Loucy (cell line): Measurements from ENCODE around the gene NUDT9.
"Not testable (repeated sequence)": the region's sequence is repeated elsewhere in the genome, so short reads cannot be mapped to it uniquely, and the experiment has no call there.

Source experiments
- H2AFZ ChIP-seq: fragments of 200-600 bp; sonication (generic); 2 replicates; pipeline ENCODE4 v1.6.0; 2016; ENCODE audit warnings: antibody characterized with exemption, mild to moderate bottlenecking, low read length, moderate library complexity
- H3F3A ChIP-seq: fragments of 200-600 bp; 2 replicates; pipeline ENCODE4 v1.6.0; 2016; ENCODE audit warnings: antibody characterized with exemption, low read depth, mild to moderate bottlenecking
- H3K27me3 ChIP-seq: fragments of 200-600 bp; sonication (generic); 2 replicates; pipeline ENCODE4 v1.6.1; 2014; ENCODE audit warnings: low read length, mild to moderate bottlenecking; ENCODE audit not compliant: insufficient read depth, poor library complexity, severe bottlenecking
- H3K36me3 ChIP-seq: fragments of 200-600 bp; sonication (generic); 2 replicates; pipeline ENCODE4 v1.6.1; 2016; ENCODE audit warnings: low read length; ENCODE audit not compliant: insufficient read depth
- H3K4me1 ChIP-seq: fragments of 200-600 bp; sonication (generic); 2 replicates; pipeline ENCODE4 v1.5.1; 2014; ENCODE audit warnings: low read length, mild to moderate bottlenecking; ENCODE audit not compliant: insufficient read depth, poor library complexity, severe bottlenecking
- H3K4me2 ChIP-seq: fragments of 200-600 bp; sonication (generic); 2 replicates; pipeline ENCODE4 v1.6.0; 2014; ENCODE audit warnings: antibody characterized with exemption, low read length, low read depth, mild to moderate bottlenecking; ENCODE audit not compliant: poor library complexity, severe bottlenecking
- H3K4me3 ChIP-seq: fragments of 200-600 bp; sonication (generic); 2 replicates; pipeline ENCODE4 v1.5.1; 2014; ENCODE audit warnings: low read length, mild to moderate bottlenecking, mixed read lengths; ENCODE audit not compliant: poor library complexity, severe bottlenecking
- H3K79me2 ChIP-seq: fragments of 200-600 bp; sonication (generic); 2 replicates; pipeline ENCODE4 v1.6.1; 2014; ENCODE audit warnings: low read length; ENCODE audit not compliant: insufficient read depth
- H3K9ac ChIP-seq: fragments of 200-600 bp; sonication (generic); 2 replicates; pipeline ENCODE4 v1.6.0; 2014; ENCODE audit warnings: mild to moderate bottlenecking, low read depth, low read length, moderate library complexity; ENCODE audit not compliant: poor library complexity, severe bottlenecking
- H3K9me2 ChIP-seq: fragments of 200-600 bp; sonication (generic); replicated peaks from 2 replicates; pipeline ENCODE4 v1.6.1; 2016; ENCODE audit warnings: low read depth, low read length, mixed read lengths
- H3K9me3 ChIP-seq: fragments of 200-600 bp; sonication (generic); 2 replicates; pipeline ENCODE4 v1.6.1; 2014; ENCODE audit warnings: mild to moderate bottlenecking, antibody characterized with exemption, low read length, low read depth; ENCODE audit not compliant: insufficient read depth
- H4K20me1 ChIP-seq: fragments of 200-600 bp; sonication (generic); 2 replicates; pipeline ENCODE4 v1.6.0; 2014; ENCODE audit warnings: antibody characterized with exemption, low read length, mild to moderate bottlenecking; ENCODE audit not compliant: insufficient read depth, poor library complexity, severe bottlenecking
- CTCF ChIP-seq: fragments of 200-600 bp; sonication (generic); conservative IDR thresholded peaks from 2 replicates; pipeline ENCODE4 v1.5.1; 2014; ENCODE audit warnings: mild to moderate bottlenecking, antibody characterized with exemption, low read length
- EZH2phosphoT487 ChIP-seq: fragments of 200-600 bp; IDR thresholded peaks from 2 replicates; pipeline ENCODE4 v1.6.1; 2018; ENCODE audit warnings: antibody characterized with exemption, mild to moderate bottlenecking, moderate library complexity, borderline replicate concordance

NUDT9 gene

DNA sequence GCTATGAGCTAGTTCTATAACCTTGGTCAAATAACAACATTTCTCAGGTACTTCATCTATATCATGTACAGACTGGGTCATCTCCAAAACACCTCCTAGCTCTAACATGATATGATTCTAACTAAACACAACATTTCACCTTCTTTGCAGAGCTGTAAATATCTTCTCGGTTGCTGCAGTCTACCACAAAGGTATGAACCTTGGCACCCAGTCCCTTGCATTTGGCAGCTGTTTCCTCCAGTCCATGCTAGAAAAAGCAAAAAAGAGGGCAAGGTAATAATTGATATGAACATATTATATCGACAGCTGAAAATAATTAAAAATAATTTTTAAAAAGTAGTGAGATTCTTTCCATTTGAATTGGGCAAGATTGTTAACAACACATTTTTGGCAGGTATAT, 40.3 kb upstream of the NUDT9 start:
- Histone ChIP-seq H4K20me1 (no peaks in the 10 kb centered on the region), H3K4me2 (no peak overlapping the region), H3K36me3 (0 out of 2 replicates have a peak, but pooled peaks cover 10% of the 10 kb centered on the region), H3K9ac (no peak overlapping the region), H3K4me3 (no peak overlapping the region), H3K79me2 (peaks cover 16% of the 10 kb centered on the region), H2AFZ (no peak overlapping the region), H3K9me3 (0 out of 2 replicates have a peak, but pooled peaks cover 4% of the 10 kb centered on the region), H3K9me2 (no peaks in the 10 kb centered on the region), H3K27me3 (no peaks in the 10 kb centered on the region), H3F3A (no peaks in the 10 kb centered on the region), H3K4me1 (peaks cover 5% of the 10 kb centered on the region)
- TF ChIP-seq CTCF (no peak), EZH2phosphoT487 (no peak)

- Histone ChIP-seq H3F3A (no peaks in the 10 kb centered on the region), H3K79me2 (peaks cover 23% of the 10 kb centered on the region), H3K36me3 (0 out of 2 replicates have a peak, but pooled peaks cover 10% of the 10 kb centered on the region), H3K27me3 (no peaks in the 10 kb centered on the region), H4K20me1 (peaks cover 2% of the 10 kb centered on the region), H2AFZ (no peak overlapping the region), H3K4me2 (peak overlapping the region; percentile 21), H3K4me3 (no peak overlapping the region), H3K4me1 (peaks cover 9% of the 10 kb centered on the region), H3K9ac (no peak overlapping the region), H3K9me2 (no peaks in the 10 kb centered on the region), H3K9me3 (0 out of 2 replicates have a peak, but pooled peaks cover 4% of the 10 kb centered on the region)
- TF ChIP-seq CTCF (no peak), EZH2phosphoT487 (no peak)
These were observed 39.4 kb upstream of the NUDT9 start for GRCh38 chr4:87382931-87383330.

- Histone ChIP-seq H3K36me3 (0 out of 2 replicates have a peak, but pooled peaks cover 10% of the 10 kb centered on the region), H3K4me1 (peaks cover 18% of the 10 kb centered on the region), H3K79me2 (peaks cover 36% of the 10 kb centered on the region)
- not testable (repeated sequence) for H3K27me3 ChIP-seq, H3F3A ChIP-seq, H4K20me1 ChIP-seq, H3K9me2 ChIP-seq, H3K4me3 ChIP-seq, H2AFZ ChIP-seq, H3K9ac ChIP-seq, H3K4me2 ChIP-seq, H3K9me3 ChIP-seq
These were observed 37.8 kb upstream of the NUDT9 start for GRCh38 chr4:87384466-87385132.

DNA sequence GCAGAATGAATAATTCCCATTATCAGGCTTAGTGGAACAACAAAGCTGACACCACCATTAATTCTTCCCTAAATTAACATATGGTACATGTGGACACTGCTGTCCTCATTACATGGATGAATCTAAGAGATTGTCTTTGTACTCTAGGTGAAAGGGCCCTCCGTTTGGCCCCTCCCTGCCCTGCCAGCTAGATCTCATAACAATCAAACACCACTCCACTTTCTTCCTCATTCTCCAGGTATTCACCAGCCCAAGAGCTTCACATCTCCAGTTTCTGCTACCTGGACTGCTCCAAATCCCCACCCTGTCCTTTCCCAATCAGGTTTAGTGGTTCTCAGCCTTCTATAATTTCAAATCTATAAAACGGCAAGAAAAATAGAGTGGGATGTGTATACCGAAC, 35.1 kb upstream of the NUDT9 start:
- Histone ChIP-seq H2AFZ (no peak overlapping the region), H3F3A (no peaks in the 10 kb centered on the region), H3K9ac (no peak overlapping the region), H3K9me3 (0 out of 2 replicates have a peak, but pooled peaks cover 4% of the 10 kb centered on the region), H3K9me2 (no peaks in the 10 kb centered on the region), H3K79me2 (peaks cover 50% of the 10 kb centered on the region), H3K36me3 (no peaks in the 10 kb centered on the region), H3K27me3 (no peaks in the 10 kb centered on the region), H3K4me3 (peak overlapping the region; percentile 95), H3K4me1 (peaks cover 27% of the 10 kb centered on the region), H3K4me2 (peak overlapping the region; percentile 89), H4K20me1 (peaks cover 2% of the 10 kb centered on the region)
- TF ChIP-seq EZH2phosphoT487 (no peak), CTCF (no peak)
